CD4-positive, alpha-beta T cell treated with Interleukin-10 for 1 hour (primary cell): Measurements from ENCODE around the gene SMTNL2.

Source experiments
- DNase-seq: peaks from one replicate; pipeline ENCODE4 v3.0.0-alpha.2; 2020

Gene SMTNL2

DNA sequence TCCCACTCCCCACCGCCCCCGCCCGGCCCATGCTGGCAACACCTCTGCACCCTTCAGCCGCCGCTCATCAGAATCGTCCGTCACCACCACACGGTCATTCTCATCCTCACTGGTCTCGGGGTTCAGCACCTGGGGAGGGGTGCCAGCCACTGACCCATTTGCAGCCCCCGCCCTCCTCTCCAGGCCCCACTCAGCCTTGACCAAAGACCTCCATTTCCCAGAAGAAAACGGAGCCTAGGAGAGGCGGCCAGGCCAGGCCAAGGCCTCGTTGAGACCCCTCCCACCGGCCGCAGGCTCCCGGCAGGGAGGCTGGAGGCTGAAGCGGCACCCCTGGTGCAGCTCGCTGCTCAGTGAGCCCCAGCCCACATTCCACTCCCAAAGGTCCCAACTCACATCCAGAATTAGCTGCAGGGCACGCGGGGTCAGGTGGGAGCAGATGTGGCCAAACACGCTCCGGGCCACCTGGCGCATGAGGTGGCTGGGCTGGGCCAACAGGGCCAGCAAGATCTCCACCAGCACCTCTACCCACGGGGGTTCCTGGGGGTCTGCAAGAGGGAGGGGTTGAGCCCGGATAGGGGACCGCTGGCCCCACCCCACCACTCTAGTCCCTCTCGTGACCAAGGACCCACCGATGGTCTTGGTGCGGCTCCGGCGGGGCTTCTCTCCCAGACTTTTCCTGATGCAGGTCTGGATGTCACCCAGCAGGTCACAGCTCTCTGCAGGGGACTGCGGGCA is 38.9 kb upstream of the SMTNL2 start:
- no peak for DNase-seq

DNA sequence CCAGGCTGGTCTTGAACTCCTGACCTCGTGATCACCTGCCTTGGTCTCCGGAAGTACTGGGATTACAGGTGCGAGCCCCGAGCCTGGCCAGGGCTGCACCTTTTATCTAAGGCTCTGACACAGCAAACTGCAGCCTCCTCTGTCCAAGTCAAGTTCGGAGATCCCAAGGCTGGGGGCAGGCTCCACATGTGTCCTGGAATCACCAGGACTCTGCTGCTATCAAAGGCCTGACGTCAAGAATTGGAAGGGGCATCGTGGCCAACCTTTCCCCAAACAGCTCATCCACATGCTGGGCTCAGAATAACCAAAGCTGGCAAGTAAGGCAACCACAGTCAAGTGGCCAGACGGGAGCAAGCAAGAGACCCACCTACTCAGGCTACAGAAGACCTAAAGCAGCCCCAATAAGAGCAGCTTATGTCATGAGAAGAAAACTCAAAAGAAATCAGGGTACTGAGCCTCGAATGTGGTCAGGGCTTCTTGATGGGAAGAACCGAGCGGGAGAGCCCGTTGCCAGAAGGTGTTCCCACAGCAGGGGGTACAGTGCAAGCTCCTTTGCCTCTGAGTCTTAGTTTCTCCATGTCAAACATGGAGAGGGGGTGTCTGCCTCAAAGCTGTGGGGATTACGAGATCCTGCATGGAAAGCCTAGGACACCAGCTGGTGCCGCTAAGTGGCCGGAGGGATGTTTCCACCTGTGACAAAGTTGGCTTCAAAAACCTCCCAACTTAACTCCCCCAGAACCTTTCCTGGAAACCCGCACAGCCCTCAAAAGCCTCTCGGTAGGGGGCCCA is 37.0 kb upstream of the SMTNL2 start:
- no peak for DNase-seq

DNA sequence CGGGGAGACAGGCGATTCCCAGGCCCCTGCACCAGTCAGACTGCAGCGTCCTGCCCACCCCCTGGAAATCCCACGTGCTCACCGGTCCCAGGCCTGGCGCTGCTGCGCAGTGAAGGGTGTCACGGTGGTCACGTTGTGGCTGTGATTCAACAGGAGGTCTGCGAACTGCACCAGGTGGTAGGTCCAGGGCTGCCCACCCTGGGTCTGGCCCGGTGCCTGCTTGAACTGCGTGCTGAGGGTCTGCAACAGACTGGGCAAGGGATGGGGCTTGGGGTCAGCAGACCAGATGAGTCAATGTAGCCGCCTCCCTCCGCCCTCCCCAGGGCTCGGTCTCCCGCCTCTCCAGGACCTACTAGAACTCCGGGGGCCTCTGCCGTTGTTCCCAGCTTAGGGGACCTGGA is 36.3 kb upstream of the SMTNL2 start:
- no peak for DNase-seq

DNA sequence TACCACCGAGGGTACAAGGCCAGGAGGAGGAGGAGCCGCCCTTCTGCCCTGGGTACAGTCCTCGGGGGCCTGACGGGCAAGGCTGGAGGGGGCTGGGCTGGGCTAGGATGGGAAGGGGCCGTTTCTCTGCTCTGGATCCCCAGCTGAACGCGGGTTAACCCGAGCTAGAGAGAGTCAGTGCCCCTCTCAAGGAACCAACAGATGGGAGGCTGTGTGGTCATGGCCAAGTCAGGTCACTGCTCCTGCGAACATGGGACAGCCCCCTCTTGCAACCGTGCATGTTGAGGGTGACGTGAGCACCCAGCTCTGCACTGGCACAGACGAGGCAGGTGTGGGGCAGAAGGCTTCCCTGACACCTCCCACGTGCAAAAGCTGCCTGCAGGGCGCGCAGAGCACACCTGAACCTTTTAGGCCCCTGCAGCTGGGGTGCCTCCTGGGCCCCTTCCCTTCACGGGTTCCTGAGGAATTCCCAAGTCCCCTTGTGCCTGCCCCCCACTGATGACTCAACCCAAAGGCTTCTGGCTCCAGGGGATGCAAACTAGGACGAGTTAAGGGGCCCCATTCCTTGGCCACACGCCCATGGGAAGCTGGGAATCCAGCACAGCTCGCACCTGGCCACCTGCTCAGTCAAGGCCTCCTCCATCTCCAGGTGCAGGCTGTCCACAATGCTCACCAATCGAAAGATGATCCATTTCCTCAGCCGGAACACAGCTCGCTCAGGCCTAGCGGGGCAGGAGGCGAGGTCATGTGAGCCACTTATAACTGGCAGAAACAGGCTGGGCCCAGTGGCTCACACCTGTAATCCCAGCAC is 35.4 kb upstream of the SMTNL2 start:
- DNase-seq = no peak

DNA sequence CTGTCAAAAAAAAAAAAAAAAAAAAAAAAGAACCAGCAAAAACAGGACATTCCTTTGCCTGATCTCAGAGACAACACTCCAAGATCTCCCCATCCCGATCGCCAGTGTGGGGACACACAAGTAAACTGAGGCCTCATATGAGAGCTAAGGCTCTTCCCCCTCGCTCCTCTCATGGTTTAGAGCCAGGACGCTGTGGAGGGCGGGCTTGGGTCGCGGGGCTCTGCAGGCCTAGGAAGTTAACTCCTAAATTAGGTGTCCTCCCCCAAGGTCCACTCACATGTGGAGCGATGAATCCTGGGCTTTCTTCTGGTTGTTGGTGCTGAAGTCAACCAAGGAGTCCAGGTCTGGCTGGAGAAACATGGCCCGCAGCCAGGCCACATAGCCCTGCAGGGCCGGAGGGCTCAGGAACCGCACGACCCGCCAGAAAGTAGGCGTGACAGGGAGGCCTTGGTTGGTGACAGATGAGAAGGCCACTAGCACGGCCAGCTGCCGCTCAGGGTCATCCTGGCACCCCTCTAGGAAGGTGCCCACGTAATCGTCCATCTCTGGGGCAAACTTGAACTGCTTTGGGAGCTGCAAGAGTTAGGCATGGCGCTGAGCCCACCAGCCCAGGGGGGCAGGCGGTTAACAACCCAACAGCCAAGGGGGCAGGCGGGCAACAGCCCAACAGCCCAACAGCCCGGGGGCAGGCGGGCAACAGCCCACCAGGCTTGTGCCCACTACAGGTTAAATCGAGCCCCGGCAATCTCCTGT is 34.4 kb upstream of the SMTNL2 start:
- no peak for DNase-seq

DNA sequence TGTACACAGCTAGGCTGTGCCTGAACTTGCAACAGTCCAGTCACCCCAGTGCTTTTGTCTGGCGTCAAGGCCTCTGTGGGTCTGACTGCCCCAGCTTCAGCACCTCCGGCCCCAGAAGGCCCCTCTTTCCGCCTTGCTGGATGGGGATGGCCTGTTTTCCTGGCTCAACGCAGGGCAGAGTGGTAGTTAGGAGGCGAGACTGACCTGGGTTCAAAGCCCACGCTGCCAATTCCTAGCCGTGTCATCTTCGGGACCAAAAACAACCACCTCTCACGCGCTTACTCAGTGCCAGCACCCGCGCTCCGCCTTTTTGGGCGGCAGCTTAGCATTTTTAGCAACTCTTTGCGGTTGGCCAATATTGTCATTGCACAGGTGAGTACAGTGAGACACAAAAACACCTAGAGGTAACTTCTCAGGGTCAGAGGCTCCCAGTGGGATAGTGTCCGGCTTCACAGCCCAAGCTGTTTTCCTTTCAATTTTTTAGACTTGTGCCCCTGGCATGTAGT is 33.7 kb upstream of the SMTNL2 start:
- DNase-seq = no peak

DNA sequence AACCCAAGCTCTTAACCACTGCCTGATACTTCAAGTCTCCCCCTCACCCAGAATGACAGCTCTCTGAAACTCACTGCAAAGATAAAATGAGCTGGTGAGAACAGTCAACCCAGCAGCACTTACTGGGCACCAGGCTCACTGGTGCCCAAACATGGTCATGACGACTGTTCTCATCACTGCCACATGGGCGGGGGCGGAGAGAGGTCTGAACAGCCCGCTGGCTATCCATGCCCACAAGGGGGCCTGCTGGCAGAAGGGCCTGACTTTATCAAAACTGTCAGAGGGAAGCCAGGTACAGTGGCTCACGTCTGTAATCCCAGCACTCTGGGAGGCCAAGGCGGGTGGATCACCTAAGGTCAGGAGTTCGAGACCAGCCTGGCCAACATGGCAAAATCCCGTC is 33.2 kb upstream of the SMTNL2 start:
- DNase-seq = no peak

DNA sequence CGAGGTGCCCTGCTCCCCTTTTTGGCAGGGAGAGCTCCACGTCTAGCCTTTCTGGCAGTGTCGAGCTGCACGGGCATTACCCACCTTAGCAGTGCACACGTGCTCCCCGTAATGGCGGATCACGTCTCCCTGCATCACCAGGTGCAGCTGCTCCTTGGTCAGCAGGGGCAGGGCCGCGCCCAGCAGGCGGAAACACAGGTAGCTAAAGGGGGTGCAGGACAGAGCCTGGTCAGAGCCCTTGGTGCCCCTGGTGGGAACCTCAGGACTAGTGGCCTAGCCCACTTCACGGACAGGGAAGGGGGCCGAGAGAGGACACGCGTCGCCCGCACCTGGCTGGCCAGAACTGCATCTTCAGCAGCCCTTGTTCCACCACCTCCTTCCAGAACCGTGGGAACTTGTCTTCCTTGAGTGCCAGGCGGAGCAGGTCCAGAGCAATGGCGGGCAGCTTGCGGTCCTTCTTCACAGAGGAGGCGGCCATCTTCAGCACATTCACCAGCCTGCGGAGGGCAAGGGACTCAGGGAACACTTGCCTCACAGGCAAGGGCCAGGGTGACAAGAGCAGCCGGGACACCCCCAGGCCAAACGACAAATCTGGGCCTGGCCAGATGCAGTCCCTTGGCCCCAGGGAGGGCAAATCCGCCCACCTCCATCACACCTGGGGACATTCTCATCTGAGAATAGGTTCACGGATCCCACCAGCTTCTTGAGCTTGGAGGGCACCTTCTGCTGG is 32.4 kb upstream of the SMTNL2 start:
- DNase-seq = no peak

DNA sequence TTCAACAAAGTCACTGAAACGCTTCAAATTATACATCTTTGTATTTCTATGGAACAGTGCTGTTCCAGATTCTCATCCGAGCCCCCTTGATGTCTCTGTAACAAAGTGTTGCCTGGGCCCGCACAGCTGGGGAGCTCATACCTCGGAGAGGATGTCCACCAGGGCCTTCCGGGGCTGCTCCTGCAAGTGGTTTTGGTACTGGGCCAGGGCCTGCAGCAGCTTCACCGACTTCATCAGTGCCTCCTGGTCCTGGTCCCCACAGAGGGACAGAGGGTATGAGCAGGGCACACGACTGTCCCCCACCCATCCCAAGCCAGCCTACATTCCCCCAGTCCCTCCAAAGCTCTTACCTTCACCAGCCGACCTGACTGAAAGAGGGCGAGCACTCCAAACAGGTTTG is 30.7 kb upstream of the SMTNL2 start:
- DNase-seq = no peak

DNA sequence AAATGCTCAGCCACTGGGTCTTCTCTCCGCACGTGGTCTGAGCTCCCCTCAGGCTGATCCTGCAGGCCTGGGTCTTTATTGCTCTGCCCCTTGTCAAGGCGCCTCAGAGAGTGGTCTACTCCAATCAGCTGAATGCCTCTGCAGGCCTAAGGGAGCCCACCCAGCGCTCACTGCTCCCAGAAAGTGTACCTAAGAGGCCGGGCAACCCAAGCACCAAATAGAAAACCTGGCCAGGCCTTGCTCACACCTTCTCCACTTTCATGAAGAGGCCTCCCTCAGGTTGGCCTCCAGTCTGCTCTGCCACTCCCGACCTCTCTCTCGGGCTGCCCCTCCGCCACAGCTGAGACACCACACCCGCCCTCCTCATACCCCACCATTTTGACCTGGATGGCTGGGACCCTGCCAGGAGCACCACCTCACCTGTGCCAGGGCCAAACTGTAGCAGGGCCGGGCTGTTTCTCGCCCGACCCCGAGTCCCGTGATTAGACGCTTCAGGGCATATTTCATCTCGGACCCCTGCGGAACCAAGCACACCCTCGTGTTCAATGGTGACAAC is 29.8 kb upstream of the SMTNL2 start:
- DNase-seq = no peak

DNA sequence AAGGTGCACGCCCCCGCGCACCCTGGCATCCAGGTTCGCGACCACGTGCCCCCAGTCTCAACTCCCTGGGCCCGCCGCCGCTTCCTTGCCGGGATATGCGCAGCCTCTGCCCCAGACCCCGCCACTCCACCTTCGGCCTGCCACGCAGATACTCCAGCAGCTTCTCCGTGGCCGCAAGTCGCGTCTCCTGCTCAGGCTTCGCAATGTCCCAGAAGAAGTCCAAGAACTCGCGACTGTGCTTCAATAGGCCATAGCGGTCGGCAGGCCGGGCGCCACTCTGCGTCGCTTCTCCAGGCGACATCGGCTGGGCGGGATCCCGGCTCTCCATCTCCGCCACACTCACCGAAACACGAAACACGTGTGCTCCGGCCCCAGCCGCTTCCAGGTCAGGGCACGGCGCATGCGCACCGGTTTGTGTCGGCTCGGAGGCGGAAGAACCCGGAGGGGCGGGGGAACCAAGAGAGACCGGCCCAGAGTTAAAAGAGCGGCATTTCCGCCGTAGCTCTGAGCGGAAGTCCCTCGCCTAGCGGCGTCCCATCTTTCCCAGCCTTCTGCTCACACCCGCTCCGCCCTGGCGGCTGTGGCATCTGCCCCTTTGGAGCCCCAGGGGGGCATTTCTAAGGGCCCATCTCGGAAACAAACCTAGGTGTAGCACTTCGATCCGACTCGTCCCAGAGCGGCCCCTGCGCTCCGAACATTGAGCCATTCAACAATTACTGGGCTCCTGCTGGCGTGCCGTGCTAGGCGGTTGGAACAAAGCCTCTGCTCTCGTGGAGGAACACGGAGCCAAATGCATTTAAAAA is 29.1 kb upstream of the SMTNL2 start, which contains the start of gene MYBBP1A:
TSS of gene MYBBP1A (minus strand) at position 388 of the 803 bp plus-strand sequence. CDS start at position 328, 60 bp downstream.
- peak; percentile 97 for DNase-seq

DNA sequence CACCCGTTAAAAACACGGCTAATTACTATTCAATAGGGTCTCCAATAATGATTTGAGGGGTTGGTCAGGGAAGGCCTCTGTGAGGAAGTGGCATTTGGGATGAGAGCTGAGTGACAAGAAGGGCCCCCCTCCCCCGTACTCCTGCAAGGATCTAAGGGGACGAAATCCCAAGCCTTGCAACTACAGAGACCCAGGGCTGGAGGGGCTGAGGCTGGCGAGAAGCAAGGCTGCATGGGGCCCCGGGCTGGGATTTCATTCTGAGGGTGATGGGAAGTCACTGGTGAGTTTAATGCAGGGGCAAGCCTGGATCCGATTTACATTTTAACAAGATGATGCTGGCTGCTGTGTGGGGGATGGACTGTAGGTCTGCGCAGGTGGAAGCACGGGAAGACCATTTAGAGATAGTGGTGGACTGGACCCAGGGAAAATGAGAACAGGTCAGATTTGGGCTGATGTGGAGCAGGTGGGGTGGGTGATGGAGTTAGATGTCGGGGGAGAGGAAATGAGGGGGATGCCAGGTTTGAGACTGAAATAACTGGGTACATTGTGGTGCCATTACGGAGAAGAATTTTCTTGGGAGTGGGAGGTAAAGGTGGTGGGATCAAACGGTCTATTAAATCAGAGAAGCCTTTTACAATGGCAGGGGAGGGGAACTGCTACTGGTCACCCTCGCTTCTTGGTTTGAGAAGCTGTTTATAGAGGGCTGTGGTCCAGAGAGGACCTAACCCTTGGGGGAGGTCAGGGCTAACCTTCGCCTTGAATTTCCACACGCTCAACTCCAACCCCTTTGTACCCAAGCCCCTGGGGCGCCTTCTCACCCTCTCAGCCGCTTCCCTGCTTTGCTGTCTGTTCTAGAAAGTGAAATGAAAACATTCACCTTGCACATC is 28.2 kb upstream of the SMTNL2 start:
- DNase-seq = no peak

DNA sequence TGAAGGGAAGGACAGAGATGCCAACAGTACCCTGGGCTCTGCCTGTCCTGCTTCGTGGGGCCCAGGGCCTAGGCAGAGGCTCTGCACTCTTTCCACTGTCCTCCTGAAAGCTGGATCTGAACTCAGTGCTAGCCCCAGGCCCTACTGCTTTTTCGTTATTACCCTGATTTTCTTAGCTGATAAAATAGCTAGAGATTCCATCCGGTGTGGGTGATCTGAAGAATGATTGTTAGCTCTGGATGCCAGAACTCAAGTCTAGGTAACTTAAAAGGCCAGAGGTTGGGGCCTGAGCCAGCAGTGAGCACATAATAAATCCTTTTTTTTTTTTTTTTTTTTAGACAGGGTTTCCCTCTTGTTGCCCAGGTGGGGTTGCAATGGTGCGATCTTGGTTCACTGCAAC is 27.3 kb upstream of the SMTNL2 start:
- DNase-seq = no peak

DNA sequence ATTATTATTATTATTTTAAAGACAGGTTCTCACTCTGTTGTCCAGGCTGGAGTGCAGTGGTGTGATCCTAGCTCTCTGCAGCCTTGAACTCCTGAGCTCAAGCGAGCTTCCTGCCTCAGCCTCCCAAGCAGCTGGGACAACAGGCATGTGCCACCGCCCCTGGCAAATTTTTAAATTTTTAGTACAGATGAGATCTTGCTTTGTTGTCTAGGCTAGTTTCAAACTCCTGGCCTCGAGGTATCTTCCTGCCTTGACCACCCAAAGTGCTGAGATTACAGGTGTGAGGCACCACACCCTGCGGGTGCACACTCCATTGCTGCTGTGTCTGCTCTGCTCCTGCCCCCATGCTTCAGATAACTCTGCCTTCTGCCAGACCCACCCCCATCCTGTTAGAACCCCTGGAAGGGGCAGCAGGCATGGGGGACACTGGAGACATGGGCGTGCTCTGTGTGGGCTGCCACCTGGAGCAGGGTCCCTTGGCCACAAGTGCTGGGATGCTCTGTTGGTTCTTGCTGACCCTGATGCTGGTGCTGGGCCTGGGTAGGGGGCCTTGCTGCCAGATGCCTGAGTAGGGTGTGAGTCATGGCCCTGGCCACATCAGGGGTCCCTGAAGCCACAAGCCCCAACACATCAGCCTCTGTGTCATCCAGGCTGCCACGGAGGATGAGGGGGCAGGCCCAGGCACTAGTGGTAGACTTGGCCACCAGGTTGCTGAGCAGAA is 26.5 kb upstream of the SMTNL2 start:
- no peak for DNase-seq

DNA sequence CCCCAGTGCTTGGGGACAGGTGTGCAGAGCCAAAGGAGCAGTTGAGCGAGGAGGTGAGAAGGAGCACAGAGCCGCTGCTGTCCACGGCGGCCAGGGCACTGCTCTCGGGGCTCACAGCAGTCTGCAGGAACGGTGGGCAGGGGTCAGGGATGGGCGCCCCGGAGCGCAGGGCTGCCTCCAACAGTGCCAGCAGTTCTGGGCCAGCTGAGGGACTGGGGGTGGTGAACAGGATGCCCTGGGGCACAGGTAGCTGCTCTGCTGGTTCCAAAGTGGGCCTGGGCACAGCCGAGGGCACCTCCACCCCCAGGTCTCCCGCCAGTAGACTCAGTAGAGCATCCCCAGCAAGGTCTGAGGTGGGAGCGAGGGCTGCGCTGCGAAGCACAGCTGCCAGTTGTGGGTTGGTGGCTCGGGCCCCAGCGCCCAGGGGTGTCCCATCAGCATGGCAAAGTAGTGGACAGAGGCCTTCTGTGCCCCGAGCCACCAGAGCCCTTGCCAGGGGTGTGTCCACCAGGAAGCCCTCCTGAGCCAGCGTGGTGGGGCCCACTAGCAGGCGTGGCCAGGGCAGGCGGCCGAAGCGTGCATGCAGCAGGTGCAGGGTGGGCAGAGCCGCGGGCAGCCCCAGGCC is 25.9 kb upstream of the SMTNL2 start:
- DNase-seq = no peak

DNA sequence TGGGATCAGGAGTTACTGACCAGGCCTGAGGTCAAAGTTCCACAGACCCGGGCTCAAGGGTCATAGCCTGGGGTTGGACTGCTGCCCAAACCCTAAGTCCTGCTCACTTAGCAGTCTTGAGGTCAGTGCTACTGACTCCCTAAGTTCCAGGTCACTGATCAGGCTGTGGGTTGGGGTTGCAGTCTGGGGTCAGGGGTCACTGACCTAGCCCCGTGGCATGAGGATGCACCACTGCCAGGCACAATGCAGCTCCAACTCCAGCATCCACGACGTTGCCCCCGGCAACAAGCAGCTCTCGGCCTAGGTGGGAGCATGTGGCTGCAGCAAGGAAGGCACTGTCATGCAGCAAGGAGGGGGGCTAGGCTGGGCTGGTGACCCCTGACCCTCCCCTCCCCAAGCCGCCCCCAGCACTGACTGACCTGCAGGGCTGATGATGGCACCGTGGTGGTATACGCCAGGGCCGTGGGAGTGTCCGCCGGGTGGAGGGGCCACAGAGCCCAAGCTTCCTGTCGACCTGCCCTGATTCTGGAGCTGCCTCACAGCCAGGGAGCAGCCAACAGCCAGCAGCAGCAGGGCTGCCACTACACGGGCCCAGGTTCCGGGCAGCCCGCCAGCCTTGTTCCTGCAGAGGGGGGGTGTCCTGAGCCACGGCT is 25.1 kb upstream of the SMTNL2 start:
- no peak for DNase-seq

DNA sequence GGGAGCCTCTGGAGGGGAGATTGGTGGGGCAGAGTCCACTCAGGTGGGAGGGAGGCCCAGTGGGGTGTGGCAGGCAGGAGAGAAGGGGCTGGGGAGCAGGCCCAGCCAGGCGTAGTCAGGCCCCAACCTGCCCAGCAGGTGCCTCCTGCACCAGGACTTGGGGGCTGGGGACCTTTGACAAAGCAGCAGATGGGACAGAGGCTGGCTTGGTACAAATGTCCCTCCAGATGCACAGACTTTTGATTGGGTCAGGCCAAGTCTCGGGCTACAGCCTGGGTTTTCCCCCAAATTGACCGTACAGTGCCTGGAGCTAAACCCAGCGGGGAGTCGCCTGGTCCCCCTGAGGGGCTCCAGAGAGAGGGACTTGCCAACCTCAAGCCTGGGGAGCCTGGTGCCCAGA is 24.4 kb upstream of the SMTNL2 start:
- no peak for DNase-seq

DNA sequence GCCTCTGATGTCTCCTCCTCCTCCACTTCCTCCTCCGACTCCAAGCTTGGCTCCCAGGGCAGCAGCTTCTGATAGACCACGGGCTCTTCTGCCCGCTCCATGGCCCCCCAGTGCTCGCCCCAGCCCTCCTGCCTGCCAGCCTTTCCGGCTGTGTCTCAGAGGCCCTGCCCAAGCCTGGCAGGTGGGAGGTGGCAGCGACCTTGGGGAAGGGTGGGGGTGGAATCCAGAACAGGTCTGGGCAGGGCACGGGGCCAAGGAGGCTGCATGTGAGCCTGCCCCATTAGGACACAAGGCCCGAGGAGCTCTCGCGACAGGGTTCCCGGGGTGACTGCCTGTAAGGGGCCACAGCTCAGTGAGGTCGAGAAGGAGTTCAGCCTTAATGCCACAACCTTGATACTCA is 23.9 kb upstream of the SMTNL2 start, which contains the start of gene GGT6:
TSS of gene GGT6 (minus strand) at position 157 of the 400 bp plus-strand sequence. CDS start at position 101, 56 bp downstream.
- DNase-seq = no peak
